Stimulated activated naive CD8-positive, alpha-beta T cell treated with anti-CD3 and anti-CD28 coated beads, Interleukin-15, Interleukin-2, amounts not matched to agents 100 U/mL and 50 U/mL, for 24 hours (primary cell): ENCODE results near the gene HLF.
A peak's percentile ranks its signal among the peaks of the same experiment; 100 is the strongest.

ENCODE experiments used
- ATAC-seq: fragments of 150-1000 bp; cut with Tn5 transposase; one replicate; pipeline ENCODE4 v1.10.0; 2021
- DNase-seq: peaks from one replicate; pipeline ENCODE4 v3.0.0; 2021

The HLF gene

GRCh38 chr17:55258578-55259135 lies 6.1 kb upstream of the HLF start:
- no peak for DNase-seq
- ATAC-seq, result no peak

GRCh38 chr17:55259684-55260111 lies 5.1 kb upstream of the HLF start:
- ATAC-seq (no peak), DNase-seq (no peak)

- DNase-seq, result no peak
- no peak for ATAC-seq
These were observed 3.4 kb upstream of the HLF start for GRCh38 chr17:55261311-55261710.

GRCh38 chr17:55263569-55264277 lies 1.0 kb upstream of the HLF start:
- DNase-seq (peak; percentile 11), ATAC-seq (no peak)

GRCh38 chr17:55264278-55264644 lies 499 bp upstream of the HLF start:
- no peak for ATAC-seq

GRCh38 chr17:55265311-55266021 lies 706 bp downstream of the HLF start:
- ATAC-seq, result no peak
- peak; percentile 9 for DNase-seq

More at GRCh38 chr17:55264278-55264644, 499 bp upstream of the HLF start:
- DNase-seq, result no peak

- DNase-seq (no peak), ATAC-seq (no peak)
These were observed 1.5 kb downstream of the HLF start for GRCh38 chr17:55266051-55266957.

- ATAC-seq (no peak), DNase-seq (no peak)
These were observed 2.4 kb downstream of the HLF start for GRCh38 chr17:55266958-55267688.

GRCh38 chr17:55267777-55268648 lies 3.3 kb downstream of the HLF start:
- no peak for DNase-seq
- ATAC-seq, result no peak

- DNase-seq (no peak), ATAC-seq (no peak)
These were observed 4.1 kb downstream of the HLF start for GRCh38 chr17:55268649-55269480.

- DNase-seq (no peak), ATAC-seq (no peak)
These were observed 5.1 kb downstream of the HLF start for GRCh38 chr17:55269894-55270293.

GRCh38 chr17:55271223-55271571 lies 6.4 kb downstream of the HLF start:
- ATAC-seq, result no peak
- no peak for DNase-seq

- DNase-seq (no peak), ATAC-seq (no peak)
These were observed 7.4 kb downstream of the HLF start for GRCh38 chr17:55271958-55272710.

GRCh38 chr17:55272711-55273578 lies 8.2 kb downstream of the HLF start:
- ATAC-seq (no peak), DNase-seq (no peak)

GRCh38 chr17:55273579-55274354 lies 9.0 kb downstream of the HLF start:
- ATAC-seq (no peak), DNase-seq (no peak)

GRCh38 chr17:55274355-55275255 lies 9.8 kb downstream of the HLF start:
- no peak for ATAC-seq
- DNase-seq, result no peak
